H9 (cell line): Measurements from ENCODE around the gene TSPEAR. TPM values are rescaled to one million over a fixed set of nuclear protein-coding genes. Genes with fewer than 3 reads are reported as not detected.

ENCODE experiments used
- DNase-seq: peaks from one replicate; pipeline ENCODE4 v3.0.0-alpha.2; 2017
- H2AFZ ChIP-seq: one replicate; pipeline ENCODE4 v1.6.1; 2013; ENCODE audit warnings: mild to moderate bottlenecking, low read length, control low read depth, moderate library complexity
- H2AK5ac ChIP-seq: 2 replicates; pipeline ENCODE4 v1.6.1; 2013; ENCODE audit warnings: low read length, control low read depth, mixed read lengths; ENCODE audit not compliant: insufficient read length
- H2BK120ac ChIP-seq: one replicate; pipeline ENCODE4 v1.6.1; 2013; ENCODE audit warnings: low read depth, mild to moderate bottlenecking, low read length, control low read depth, inconsistent platforms; ENCODE audit not compliant: poor library complexity, severe bottlenecking
- H2BK12ac ChIP-seq: 2 replicates; pipeline ENCODE4 v1.6.1; 2013; ENCODE audit warnings: low read length, control low read depth, mixed read lengths, low read depth; ENCODE audit not compliant: insufficient read length
- H2BK15ac ChIP-seq: 2 replicates; pipeline ENCODE4 v1.6.1; 2013; ENCODE audit warnings: low read depth, low read length, control low read depth
- H2BK20ac ChIP-seq: one replicate; pipeline ENCODE4 v1.6.1; 2013; ENCODE audit warnings: low read depth, mild to moderate bottlenecking, low read length, control low read depth, inconsistent platforms; ENCODE audit not compliant: poor library complexity, severe bottlenecking
- H2BK5ac ChIP-seq: 2 replicates; pipeline ENCODE4 v1.6.1; 2013; ENCODE audit warnings: low read length, control low read depth, mixed read lengths; ENCODE audit not compliant: insufficient read length
- H3K14ac ChIP-seq: 2 replicates; pipeline ENCODE4 v1.6.1; 2013; ENCODE audit warnings: low read length, control low read depth; ENCODE audit not compliant: insufficient read depth
- H3K18ac ChIP-seq: 2 replicates; pipeline ENCODE4 v1.6.1; 2013; ENCODE audit warnings: low read depth, mild to moderate bottlenecking, mixed read lengths, low read length, control low read depth; ENCODE audit not compliant: insufficient read length
- H3K23ac ChIP-seq: 2 replicates; pipeline ENCODE4 v1.6.1; 2013; ENCODE audit warnings: low read length, control low read depth, mixed read lengths, low read depth; ENCODE audit not compliant: insufficient read length
- H3K23me2 ChIP-seq: 2 replicates; pipeline ENCODE4 v1.6.1; 2013; ENCODE audit warnings: low read depth, mild to moderate bottlenecking, mixed read lengths, low read length, control low read depth; ENCODE audit not compliant: insufficient read length, poor library complexity, severe bottlenecking
- H3K27ac ChIP-seq: 2 replicates; pipeline ENCODE4 v1.5.1; 2013; ENCODE audit warnings: low read length, control low read depth, mixed read lengths, low read depth; ENCODE audit not compliant: insufficient read length
- H3K27me3 ChIP-seq: 2 replicates; pipeline ENCODE4 v1.6.1; 2013; ENCODE audit warnings: low read length, control low read depth, inconsistent platforms; ENCODE audit not compliant: insufficient read depth
- H3K4ac ChIP-seq: 2 replicates; pipeline ENCODE4 v1.6.1; 2013; ENCODE audit warnings: low read depth, mild to moderate bottlenecking, control low read depth, inconsistent platforms, low read length, moderate library complexity
- H3K4me1 ChIP-seq: 2 replicates; pipeline ENCODE4 v1.6.1; 2013; ENCODE audit warnings: low read length, control low read depth, inconsistent platforms; ENCODE audit not compliant: insufficient read depth
- H3K4me2 ChIP-seq: 2 replicates; pipeline ENCODE4 v1.6.1; 2013; ENCODE audit warnings: low read length, control low read depth, mixed read lengths; ENCODE audit not compliant: insufficient read length, insufficient read depth
- H3K56ac ChIP-seq: 2 replicates; pipeline ENCODE4 v1.6.1; 2013; ENCODE audit warnings: low read depth, mild to moderate bottlenecking, mixed read lengths, low read length, control low read depth; ENCODE audit not compliant: insufficient read length
- H3K79me1 ChIP-seq: 2 replicates; pipeline ENCODE4 v1.6.1; 2013; ENCODE audit warnings: low read depth, mild to moderate bottlenecking, moderate library complexity, low read length, control low read depth, inconsistent platforms; ENCODE audit not compliant: insufficient read depth, poor library complexity, severe bottlenecking
- H3K79me2 ChIP-seq: 2 replicates; pipeline ENCODE4 v1.6.1; 2013; ENCODE audit warnings: low read length, control low read depth, inconsistent platforms; ENCODE audit not compliant: insufficient read depth
- H3K9ac ChIP-seq: 2 replicates; pipeline ENCODE4 v1.6.1; 2013; ENCODE audit warnings: low read length, control low read depth, mixed read lengths; ENCODE audit not compliant: insufficient read length; ENCODE audit errors: extremely low read depth
- H3K9me3 ChIP-seq: one replicate; pipeline ENCODE4 v1.6.1; 2013; ENCODE audit warnings: low read depth, low read length, inconsistent platforms; ENCODE audit not compliant: control insufficient read depth
- H3T11ph ChIP-seq: one replicate; pipeline ENCODE4 v1.6.1; 2013; ENCODE audit warnings: mild to moderate bottlenecking, low read length, control low read depth, inconsistent platforms
- H4K20me1 ChIP-seq: one replicate; pipeline ENCODE4 v1.6.1; 2013; ENCODE audit not compliant: control insufficient read depth, insufficient read length, insufficient read depth
- H4K5ac ChIP-seq: 2 replicates; pipeline ENCODE4 v1.6.1; 2013; ENCODE audit warnings: low read depth, mild to moderate bottlenecking, mixed read lengths, low read length, control low read depth; ENCODE audit not compliant: insufficient read length
- H4K8ac ChIP-seq: replicated peaks from 2 replicates; pipeline ENCODE4 v1.6.1; 2013; ENCODE audit warnings: low read length, control low read depth, mixed read lengths, low read depth; ENCODE audit not compliant: insufficient read length
- H4K91ac ChIP-seq: 2 replicates; pipeline ENCODE4 v1.6.1; 2013; ENCODE audit warnings: low read depth, mild to moderate bottlenecking, moderate library complexity, mixed read lengths, low read length, control low read depth; ENCODE audit not compliant: insufficient read length
- H3K27ac Mint-ChIP-seq, 3 experiments: 2 replicates in 2 of 3; 3 replicates in 1 of 3; pipeline ENCODE4 v1.8.0; 2020 to 2021; ENCODE audit warnings: mixed read lengths in 3 of 3, mild to moderate bottlenecking in 1 of 3, moderate library complexity in 1 of 3
- H3K27me3 Mint-ChIP-seq: 2 replicates; pipeline ENCODE4 v1.8.0; 2021; ENCODE audit warnings: low read depth, mild to moderate bottlenecking, moderate library complexity, mixed read lengths
- H3K36me3 Mint-ChIP-seq, 3 experiments: 2 replicates in 2 of 3; 3 replicates in 1 of 3; pipeline ENCODE4 v1.8.0; 2020 to 2021; ENCODE audit warnings: low read depth in 3 of 3, mixed read lengths in 3 of 3; ENCODE audit not compliant: insufficient read depth in 1 of 3
- H3K4me1 Mint-ChIP-seq, 2 experiments: 2 replicates each; pipeline ENCODE4 v1.8.0; 2020; ENCODE audit warnings: mixed read lengths in 2 of 2
- H3K4me3 Mint-ChIP-seq, 2 experiments: 2 replicates in 1 of 2; 3 replicates in 1 of 2; pipeline ENCODE4 v1.8.0; 2020 to 2021; ENCODE audit warnings: mild to moderate bottlenecking in 2 of 2, mixed read lengths in 2 of 2, moderate library complexity in 1 of 2
- H3K9me3 Mint-ChIP-seq, 2 experiments: 2 replicates in 1 of 2; 3 replicates in 1 of 2; pipeline ENCODE4 v1.8.0; 2020; ENCODE audit warnings: mild to moderate bottlenecking in 2 of 2, mixed read lengths in 2 of 2, moderate library complexity in 1 of 2
- CTCF ChIP-seq: fragments of 200-600 bp; sonication (generic); conservative IDR thresholded peaks from 3 replicates; pipeline ENCODE4 v1.8.0; 2021; ENCODE audit warnings: antibody characterized with exemption, mild to moderate bottlenecking
- WGBS: extraction: QIAGEN DNeasy Blood & Tissue Kit; methylation state at CpG from one replicate; pipeline ENCODE4 v1.1.7; 2013; ENCODE audit warnings: missing lambda C conversion rate, low lambda C conversion rate, mixed read lengths; ENCODE audit not compliant: insufficient read length; ENCODE audit errors: extremely low coverage; 5-methylcytosine and 5-hydroxymethylcytosine counted together
- total RNA-seq: library from RNA; stranded (reverse); gene quantifications from 2 replicates; pipeline ENCODE4 v1.2.1, GENCODE V29; 2021

TSPEAR gene
- total RNA-seq, 1 experiment from 2014 or later: 1.3 TPM

GRCh38 chr21:44526096-44526997 lies 185.0 kb downstream of the TSPEAR start:
- no peak overlapping the region for H3K4ac ChIP-seq
- no peak overlapping the region for H2AK5ac ChIP-seq
- no peak overlapping the region for H3K27ac Mint-ChIP-seq
- no peaks in the 10 kb centered on the region for H3K9me3 Mint-ChIP-seq
- no peaks in the 10 kb centered on the region for H3K9me3 ChIP-seq
- no peak overlapping the region for H3K14ac ChIP-seq
- no peak overlapping the region for H3K9ac ChIP-seq
- no peak overlapping the region for H3K23ac ChIP-seq
- no peak overlapping the region for H2BK5ac ChIP-seq
- no peaks in the 10 kb centered on the region for H3K79me2 ChIP-seq
- no peak overlapping the region for H4K8ac ChIP-seq
- H3K36me3 Mint-ChIP-seq: no peaks in the 10 kb centered on the region
- H4K91ac ChIP-seq: no peak overlapping the region
- H3K4me2 ChIP-seq: no peak overlapping the region
- H3K27me3 Mint-ChIP-seq: peaks cover 7% of the 10 kb centered on the region
- H3K27me3 ChIP-seq: no peaks in the 10 kb centered on the region
- no peak overlapping the region for H2BK120ac ChIP-seq
- no peaks in the 10 kb centered on the region for H3K79me1 ChIP-seq
- no CpG with 5 or more reads among the region's 12 CpGs for WGBS
- no peaks in the 10 kb centered on the region for H4K20me1 ChIP-seq
- no peak overlapping the region for H3K4me3 Mint-ChIP-seq
- no peak for TF ChIP-seq CTCF
- H3K56ac ChIP-seq: no peak overlapping the region
- H3K18ac ChIP-seq: no peak overlapping the region
- H3K23me2 ChIP-seq: no peaks in the 10 kb centered on the region
- H3K27ac ChIP-seq: no peak overlapping the region
- no peak overlapping the region for H2BK12ac ChIP-seq
- DNase-seq: no peak
- no peak overlapping the region for H4K5ac ChIP-seq
- H2AFZ ChIP-seq: no peak overlapping the region
- no peak overlapping the region for H2BK20ac ChIP-seq
- no peak overlapping the region for H3T11ph ChIP-seq
- H3K4me1 ChIP-seq: no peaks in the 10 kb centered on the region
- H2BK15ac ChIP-seq: no peak overlapping the region
- H3K4me1 Mint-ChIP-seq: no peaks in the 10 kb centered on the region
